Measurements from ENCODE around the gene ABCG8. TPM values are rescaled to one million over a fixed set of nuclear protein-coding genes. Genes with fewer than 3 reads are reported as not detected.

The ABCG8 gene
- total and polyA plus RNA-seq, 2 donors (not counting 3 experiments of a cell fraction or from before 2014, with no cell fraction given) = not detected

- H3K79me2 ChIP-seq (ENCODE audit: control insufficient read depth, insufficient read depth, low read length) = no peaks in the 10 kb centered on the region
- no peak overlapping the region for H3K9ac ChIP-seq (replicated peaks; ENCODE audit: extremely low read depth, insufficient read depth, low read length)
- no TSS peak for BruUV-seq (replicated peaks)
- CTCF ChIA-PET = no interaction called here
- no peaks in the 10 kb centered on the region for H3K9me3 ChIP-seq (replicated peaks; ENCODE audit: control insufficient read depth, insufficient read depth, low read length)
- no peaks in the 10 kb centered on the region for H3K9me1 ChIP-seq (replicated peaks; ENCODE audit: control insufficient read depth, extremely low read depth, insufficient read depth, low read length)
- TF ChIP-seq CTCF (IDR thresholded peaks at IDR 0.05; ENCODE audit: extremely low read depth in 1 of 2, insufficient read depth in 1 of 2, low read depth in 1 of 2, low read length in 2 of 2) (no peak), POLR2AphosphoS5 (IDR thresholded peaks at IDR 0.05; ENCODE audit: insufficient read depth, low read depth, low read length) (no peak), GATA2 (IDR thresholded peaks at IDR 0.05; ENCODE audit: insufficient read depth, insufficient read length, low read depth, low read length) (no peak), EZH2 (IDR thresholded peaks at IDR 0.05; ENCODE audit: borderline replicate concordance, low read depth, low read length, severe bottlenecking) (no peak), FOS (IDR thresholded peaks at IDR 0.05; ENCODE audit: borderline replicate concordance, insufficient read depth, low read length) (no peak), MAX (IDR thresholded peaks at IDR 0.05; ENCODE audit: insufficient read depth, insufficient read length) (no peak), MYC (IDR thresholded peaks at IDR 0.05; ENCODE audit: low read depth, low read length) (no peak), JUN (IDR thresholded peaks at IDR 0.05; ENCODE audit: borderline replicate concordance, insufficient read depth, insufficient read length, low read depth) (no peak), POLR2A (IDR thresholded peaks at IDR 0.05; ENCODE audit: low read depth, low read length) (no peak)
- H4K20me1 ChIP-seq (replicated peaks; ENCODE audit: control insufficient read depth, extremely low read depth, insufficient read depth, low read length) = no peaks in the 10 kb centered on the region
- no peak overlapping the region for H3K4me2 ChIP-seq (ENCODE audit: insufficient read depth, low read length)
- POLR2A ChIA-PET = no interaction called here
- no peaks in the 10 kb centered on the region for H3K4me1 ChIP-seq (ENCODE audit: control insufficient read depth, extremely low read depth, insufficient read depth, low read length)
- H3K27me3 ChIP-seq (ENCODE audit: control insufficient read depth in 2 of 2, insufficient read depth in 2 of 2, low read length in 2 of 2) = no peaks in the 10 kb centered on the region
- DNase-seq (ENCODE audit: low read depth, low spot score) (no peak), FAIRE-seq (no peak)
- H3K36me3 ChIP-seq (ENCODE audit: control insufficient read depth in 2 of 2, extremely low read depth in 1 of 2, insufficient read depth in 2 of 2, low read length in 2 of 2) = no peaks in the 10 kb centered on the region
- dilution Hi-C loops (cut with MboI; ENCODE audit: extremely low pct_ligation_motif_present, low sequenced_read_pairs) (no loop called here), intact Hi-C loops (cut with micrococcal nuclease) (no loop called here)
- no peak overlapping the region for H3K27ac ChIP-seq (ENCODE audit: insufficient read depth, low read depth, low read length)
- H3K4me3 ChIP-seq (replicated peaks in 1 of 3; ENCODE audit: insufficient read depth in 1 of 3, low read depth in 1 of 3, low read length in 3 of 3) = no peak overlapping the region
- H2AFZ ChIP-seq (ENCODE audit: low read depth, low read length) = no peak overlapping the region
Measured at GRCh38 chr2:43794956-43795355, 43.8 kb upstream of the ABCG8 start.
